Renal pelvis (tissue), 4 donors: ENCODE measurements around the gene FAM131C. TPM values are rescaled to one million over a fixed set of nuclear protein-coding genes. Genes with fewer than 3 reads are reported as not detected.
"Not testable (repeated sequence)": the region's sequence is repeated elsewhere in the genome, so short reads cannot be mapped to it uniquely, and the experiment has no call there.

Experiments
- DNase-seq: peaks from one replicate; pipeline ENCODE4 v3.0.0-alpha.2; 2013
- polyA plus RNA-seq, 3 donors: library from polyadenylated mRNA; unstranded; fragments of 120-200 nt; gene quantifications; one replicate each; pipeline ENCODE4 v1.2.1, GENCODE V29; 2013; ENCODE audit not compliant: insufficient read length in 3 of 3

Gene FAM131C
- polyA plus RNA-seq, 3 donors: 1.6 to 3.4 (median 2.4) TPM

- not testable (repeated sequence) for DNase-seq
These were observed 11.3 kb downstream of the FAM131C start for GRCh38 chr1:16061989-16062686.

- no peak for DNase-seq
These were observed 12.2 kb downstream of the FAM131C start for GRCh38 chr1:16061266-16061665.

DNA sequence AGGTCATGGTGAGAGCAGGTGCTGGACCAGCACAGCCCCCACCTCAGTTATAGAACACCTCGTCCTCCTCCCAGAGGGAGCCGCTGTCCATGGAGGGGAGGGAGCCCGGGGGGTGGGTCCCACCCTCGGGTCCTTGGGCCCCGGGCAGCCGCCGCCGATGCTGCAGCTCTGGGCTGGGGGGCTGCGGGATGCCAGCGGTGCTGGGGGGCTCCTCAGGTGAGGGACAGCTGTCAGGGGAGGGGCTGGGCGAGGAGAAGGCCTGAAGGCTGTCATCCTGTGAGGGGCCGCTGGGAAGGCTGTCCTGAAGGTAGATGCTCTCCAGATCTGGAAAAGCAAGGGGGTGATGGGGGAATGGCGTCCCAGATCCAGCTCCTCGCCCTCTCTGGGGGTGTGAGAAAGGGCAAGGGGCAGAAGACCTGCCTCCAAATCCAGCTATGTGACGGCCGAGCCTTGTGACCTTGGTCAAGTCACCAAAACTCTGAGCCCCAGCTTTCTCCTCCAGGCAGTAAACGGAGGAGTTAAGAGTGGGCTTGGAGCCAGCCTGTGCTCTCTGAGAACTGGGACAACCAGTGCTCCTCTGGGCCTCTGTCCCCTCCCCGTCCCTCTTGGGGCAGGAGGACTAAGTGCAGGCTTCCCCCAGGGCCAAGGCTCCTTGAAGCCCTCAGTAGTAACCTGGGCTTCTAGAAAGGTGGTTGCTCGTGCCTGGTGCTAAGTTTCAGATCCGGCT is 14.9 kb downstream of the FAM131C start:
- DNase-seq: not testable (repeated sequence)

- not testable (repeated sequence) for DNase-seq
These were observed 16.0 kb downstream of the FAM131C start for GRCh38 chr1:16057314-16057915.

DNA sequence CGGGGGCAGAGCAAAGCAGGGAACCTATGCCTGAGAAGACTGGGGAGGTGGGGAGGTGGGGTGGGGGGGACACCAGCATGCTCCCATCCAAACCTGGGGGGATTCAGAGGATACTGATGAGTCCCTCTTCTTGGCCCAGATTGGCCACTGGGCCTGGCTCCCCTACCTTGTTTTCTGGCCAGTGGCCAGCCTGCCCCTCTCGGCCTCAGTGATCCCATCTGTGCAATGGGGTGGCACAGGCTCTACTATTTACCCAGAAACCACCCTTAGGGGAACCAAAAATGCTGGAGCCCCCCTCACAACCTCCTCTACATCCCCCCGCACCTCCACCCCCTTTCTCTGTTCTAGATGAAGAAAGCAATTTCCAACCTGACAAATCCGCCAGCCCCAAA is 16.9 kb downstream of the FAM131C start:
- DNase-seq: not testable (repeated sequence)

DNA sequence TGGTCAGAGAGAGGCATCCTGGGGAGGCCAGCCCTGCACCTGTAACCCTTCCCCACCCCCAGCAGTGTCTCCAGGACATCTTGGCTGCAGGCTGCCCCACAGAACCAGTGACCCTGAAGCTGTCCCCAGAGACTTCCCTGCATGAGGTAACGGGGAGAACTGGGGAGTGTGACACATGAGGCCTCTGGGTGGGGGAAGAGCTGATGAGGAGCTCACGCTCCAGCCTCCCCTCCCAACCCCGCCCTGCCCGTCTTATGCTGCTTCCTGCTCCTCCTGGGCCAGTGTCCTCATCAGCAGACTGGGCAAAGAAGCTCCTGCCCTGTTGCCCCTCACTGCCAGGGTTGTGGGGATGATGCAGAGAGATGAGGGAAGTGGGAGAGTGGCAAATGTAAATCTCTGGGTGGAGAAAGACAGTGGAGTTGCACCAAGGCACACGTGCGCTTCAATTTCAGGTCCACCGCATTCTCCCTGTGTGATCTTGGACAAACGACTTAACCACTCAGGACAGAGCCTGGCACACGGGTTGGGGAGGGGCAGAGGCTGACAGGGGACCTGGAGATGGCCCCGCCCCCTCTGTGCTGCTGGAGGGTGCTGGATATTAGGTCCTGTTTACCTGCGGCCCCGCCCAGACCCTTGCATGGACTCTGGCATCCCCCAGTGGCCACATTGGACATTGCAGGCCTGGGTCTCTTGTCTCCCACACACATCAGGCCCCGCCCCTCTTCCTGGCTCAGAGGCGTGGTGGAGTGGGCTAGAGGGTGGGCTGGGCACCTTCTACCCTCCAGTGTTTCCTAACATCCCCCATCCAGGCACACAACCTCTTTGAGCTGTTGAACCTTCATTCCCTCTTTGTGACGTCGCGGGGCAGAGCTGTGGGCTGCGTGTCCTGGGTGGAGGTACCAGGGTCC is 17.6 kb downstream of the FAM131C start:
- peak; percentile 87 for DNase-seq

- DNase-seq: no peak
These were observed 18.6 kb downstream of the FAM131C start for GRCh38 chr1:16054598-16055540.

GRCh38 chr1:16053781-16054502 is 19.5 kb downstream of the FAM131C start:
- no peak for DNase-seq

GRCh38 chr1:16051949-16052348 is 21.5 kb downstream of the FAM131C start:
- DNase-seq: not testable (repeated sequence)

DNA sequence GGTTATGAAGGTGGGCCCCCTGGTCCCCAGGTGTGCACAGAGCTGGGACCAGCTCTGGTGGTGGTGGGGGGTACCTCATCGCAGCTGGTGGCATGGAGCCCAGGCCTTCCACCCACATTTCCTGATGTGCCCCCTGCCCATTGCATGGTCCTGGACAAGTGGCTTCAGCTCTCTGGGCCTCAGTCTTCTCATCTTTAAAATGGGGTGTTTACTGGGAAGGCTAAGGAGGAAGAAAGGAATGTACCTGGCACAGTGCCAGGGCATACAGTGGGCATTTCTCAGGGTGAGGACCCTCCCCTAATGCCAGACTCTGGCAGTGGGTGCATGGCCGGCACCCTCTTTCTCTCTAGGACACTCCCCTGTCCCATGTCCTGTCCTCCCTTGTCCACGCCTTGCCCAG is 22.4 kb downstream of the FAM131C start:
- no peak for DNase-seq

DNA sequence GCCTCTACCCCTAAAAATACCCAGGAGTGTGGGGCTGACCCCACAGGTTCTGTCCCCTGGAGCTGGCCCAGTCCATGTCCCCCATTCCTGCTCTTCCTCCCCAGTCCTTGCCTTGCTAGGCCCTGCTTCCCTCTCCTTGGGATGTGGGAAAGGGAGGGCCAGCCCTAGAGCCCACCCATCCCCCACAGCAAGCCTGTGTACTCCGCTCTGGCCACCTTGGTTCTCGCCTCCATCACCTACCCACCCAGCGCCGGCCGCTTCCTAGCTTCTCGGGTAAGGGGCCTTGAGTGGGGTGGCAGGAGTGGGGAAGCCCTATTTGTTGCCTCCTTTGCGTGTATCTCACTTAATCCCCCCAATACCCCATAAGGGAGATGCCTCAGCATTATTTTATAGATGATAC is 23.1 kb downstream of the FAM131C start:
- no peak for DNase-seq

GRCh38 chr1:16048573-16049189 is 24.8 kb downstream of the FAM131C start:
- peak; percentile 71 for DNase-seq

GRCh38 chr1:16047791-16048475 is 25.5 kb downstream of the FAM131C start:
- DNase-seq: no peak

DNA sequence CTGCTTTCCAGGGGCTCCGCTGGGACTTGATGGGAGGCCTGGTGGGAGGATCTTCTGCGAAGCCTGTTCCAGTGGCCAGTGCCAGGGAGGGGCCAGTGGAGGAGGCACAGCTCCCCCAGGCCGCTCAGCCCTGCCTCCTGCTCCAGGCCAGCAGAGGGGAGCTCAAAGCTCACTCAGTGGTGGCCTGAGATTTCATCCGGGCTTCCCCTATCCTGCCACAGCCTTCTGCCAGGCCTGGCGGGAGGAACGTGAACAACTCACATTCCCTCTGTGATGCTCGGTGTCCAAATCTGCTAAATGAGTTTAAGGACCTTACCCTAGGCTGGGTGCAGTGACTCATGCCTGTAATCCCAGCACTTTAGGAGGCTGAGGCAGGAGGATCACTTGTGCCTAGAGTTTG is 26.6 kb downstream of the FAM131C start:
- no peak for DNase-seq

DNA sequence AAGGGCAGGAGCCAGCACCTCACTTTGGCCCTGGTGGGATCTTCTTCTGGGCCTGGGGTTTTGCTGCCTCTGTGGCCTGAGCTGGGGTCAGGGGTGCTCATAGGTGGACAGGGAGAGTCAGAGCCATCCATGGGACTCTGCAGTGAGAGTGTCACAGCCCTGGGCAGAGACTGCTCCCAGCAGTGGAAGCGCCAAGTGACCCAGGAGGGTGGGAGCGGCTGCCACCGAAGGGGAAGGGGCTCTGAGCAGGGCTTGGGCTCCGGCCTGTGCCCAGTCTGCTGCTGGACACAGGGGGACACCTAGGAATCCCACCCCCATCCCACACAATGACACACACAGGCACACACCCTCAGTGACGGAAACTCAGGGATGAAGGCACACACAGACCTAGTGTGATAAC is 29.5 kb downstream of the FAM131C start:
- no peak for DNase-seq

DNA sequence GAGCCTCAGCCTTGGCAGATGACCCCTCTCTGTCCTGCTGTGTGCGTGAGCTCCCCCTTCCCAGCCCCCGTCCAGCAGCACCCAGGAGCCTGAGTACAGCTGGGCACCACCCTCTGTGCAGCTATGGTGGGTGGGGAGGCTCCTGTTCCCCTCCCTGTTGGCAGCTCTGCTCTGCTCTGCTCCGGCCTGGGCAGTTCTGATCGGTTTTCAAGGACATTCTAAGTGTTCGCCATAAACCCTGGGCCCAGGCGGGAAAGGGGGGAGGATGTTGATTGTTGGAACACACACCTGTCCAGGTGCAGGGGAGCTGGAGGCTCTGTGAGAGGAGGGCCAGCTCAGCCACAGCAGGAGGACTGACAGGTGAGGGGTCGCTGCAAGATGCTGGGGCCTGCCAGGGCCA is 29.9 kb downstream of the FAM131C start, which contains the start of gene CLCNKB:
Gene CLCNKB, plus strand, starts transcription at position 262 of the 400 bp plus-strand sequence. CDS start 711 bp downstream, outside the sequence.
- no peak for DNase-seq

GRCh38 chr1:16042654-16043053 is 30.8 kb downstream of the FAM131C start:
- DNase-seq: not testable (repeated sequence)

GRCh38 chr1:16042096-16042495 is 31.4 kb downstream of the FAM131C start:
- no peak for DNase-seq

- no peak for DNase-seq
These were observed 32.3 kb downstream of the FAM131C start for GRCh38 chr1:16041200-16041599.
